Measurements from ENCODE around the gene LYPD4.

DNA sequence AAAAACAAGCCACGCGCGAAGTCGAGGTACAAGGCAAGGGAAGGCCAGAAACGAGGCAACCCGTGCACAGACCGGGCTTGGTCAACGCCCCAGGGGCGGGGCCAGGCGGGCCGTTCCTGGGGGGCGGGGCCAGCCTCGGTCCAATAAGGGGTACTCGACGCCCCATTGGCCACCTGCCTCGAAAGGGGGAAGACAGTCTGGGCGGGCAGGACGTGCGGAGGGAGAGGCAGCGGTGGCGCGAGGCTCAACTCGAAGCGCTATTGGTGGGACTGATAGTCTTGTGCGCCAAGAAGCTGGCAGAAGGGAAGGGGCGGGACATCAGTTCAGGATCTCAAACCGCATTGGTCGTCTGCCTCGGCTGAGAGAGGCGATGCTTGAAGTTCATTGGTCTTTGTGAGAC lies at the start of gene LYPD4:
- TF ChIP-seq, protein P1, sequence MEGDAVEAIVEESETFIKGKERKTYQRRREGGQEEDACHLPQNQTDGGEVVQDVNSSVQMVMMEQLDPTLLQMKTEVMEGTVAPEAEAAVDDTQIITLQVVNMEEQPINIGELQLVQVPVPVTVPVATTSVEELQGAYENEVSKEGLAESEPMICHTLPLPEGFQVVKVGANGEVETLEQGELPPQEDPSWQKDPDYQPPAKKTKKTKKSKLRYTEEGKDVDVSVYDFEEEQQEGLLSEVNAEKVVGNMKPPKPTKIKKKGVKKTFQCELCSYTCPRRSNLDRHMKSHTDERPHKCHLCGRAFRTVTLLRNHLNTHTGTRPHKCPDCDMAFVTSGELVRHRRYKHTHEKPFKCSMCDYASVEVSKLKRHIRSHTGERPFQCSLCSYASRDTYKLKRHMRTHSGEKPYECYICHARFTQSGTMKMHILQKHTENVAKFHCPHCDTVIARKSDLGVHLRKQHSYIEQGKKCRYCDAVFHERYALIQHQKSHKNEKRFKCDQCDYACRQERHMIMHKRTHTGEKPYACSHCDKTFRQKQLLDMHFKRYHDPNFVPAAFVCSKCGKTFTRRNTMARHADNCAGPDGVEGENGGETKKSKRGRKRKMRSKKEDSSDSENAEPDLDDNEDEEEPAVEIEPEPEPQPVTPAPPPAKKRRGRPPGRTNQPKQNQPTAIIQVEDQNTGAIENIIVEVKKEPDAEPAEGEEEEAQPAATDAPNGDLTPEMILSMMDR (conservative IDR thresholded peaks at IDR 0.05 in 1 of 2, IDR thresholded peaks at IDR 0.05 in 1 of 2; ENCODE audit: low read depth in 1 of 2, low read length in 2 of 2): no peak
- TF ChIP-seq EZH2 (IDR thresholded peaks at IDR 0.05; ENCODE audit: low read length, missing control alignments): no peak

Data from fibroblast of lung (primary cell).